Vagina (tissue), 2 donors: Measurements from ENCODE around the gene SBF2.

Experiments
- POLR2AphosphoS5 ChIP-seq, 2 donors: sonication (generic); formaldehyde crosslinking; IDR thresholded peaks; one replicate each; pipeline ENCODE4 v1.9.0; 2017; ENCODE audit warnings: antibody characterized with exemption in 2 of 2, mild to moderate bottlenecking in 2 of 2, low read depth in 1 of 2; ENCODE audit not compliant: insufficient read depth in 1 of 2
- TF ChIP-seq, protein P1 (sequence below), 3 experiments: fragments of 450-650 bp in 2 of 3; fragments of 200-600 bp in 1 of 3; sonication (generic) in 1 of 3; IDR thresholded peaks; one replicate each; pipeline ENCODE4 v1.5.1; 2017 to 2019; ENCODE audit warnings: antibody characterized with exemption in 3 of 3, mild to moderate bottlenecking in 2 of 3, moderate library complexity in 2 of 3

DNA sequence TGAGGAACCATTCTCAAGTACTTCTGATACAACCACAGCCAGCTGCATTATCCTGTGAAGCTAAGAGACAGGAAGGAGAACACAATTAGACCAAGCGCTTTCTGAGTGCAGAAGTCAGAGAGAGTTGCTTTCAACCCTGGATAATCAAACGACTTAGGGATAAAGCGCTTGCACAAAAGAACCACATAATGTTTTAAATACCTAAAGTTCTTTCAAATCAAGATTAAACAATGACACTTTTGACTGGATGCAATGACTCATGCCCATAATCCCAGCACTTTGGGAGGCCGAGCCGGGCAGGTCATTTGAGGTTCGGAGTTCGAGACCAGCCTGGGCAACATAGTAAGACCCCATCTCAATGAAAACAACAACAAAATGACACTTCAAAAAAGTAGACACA lies 485.1 kb downstream of the SBF2 start:
- TF ChIP-seq, protein P1, sequence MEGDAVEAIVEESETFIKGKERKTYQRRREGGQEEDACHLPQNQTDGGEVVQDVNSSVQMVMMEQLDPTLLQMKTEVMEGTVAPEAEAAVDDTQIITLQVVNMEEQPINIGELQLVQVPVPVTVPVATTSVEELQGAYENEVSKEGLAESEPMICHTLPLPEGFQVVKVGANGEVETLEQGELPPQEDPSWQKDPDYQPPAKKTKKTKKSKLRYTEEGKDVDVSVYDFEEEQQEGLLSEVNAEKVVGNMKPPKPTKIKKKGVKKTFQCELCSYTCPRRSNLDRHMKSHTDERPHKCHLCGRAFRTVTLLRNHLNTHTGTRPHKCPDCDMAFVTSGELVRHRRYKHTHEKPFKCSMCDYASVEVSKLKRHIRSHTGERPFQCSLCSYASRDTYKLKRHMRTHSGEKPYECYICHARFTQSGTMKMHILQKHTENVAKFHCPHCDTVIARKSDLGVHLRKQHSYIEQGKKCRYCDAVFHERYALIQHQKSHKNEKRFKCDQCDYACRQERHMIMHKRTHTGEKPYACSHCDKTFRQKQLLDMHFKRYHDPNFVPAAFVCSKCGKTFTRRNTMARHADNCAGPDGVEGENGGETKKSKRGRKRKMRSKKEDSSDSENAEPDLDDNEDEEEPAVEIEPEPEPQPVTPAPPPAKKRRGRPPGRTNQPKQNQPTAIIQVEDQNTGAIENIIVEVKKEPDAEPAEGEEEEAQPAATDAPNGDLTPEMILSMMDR (IDR thresholded peaks at IDR 0.05), result no peak
- no peak for TF ChIP-seq POLR2AphosphoS5 (IDR thresholded peaks at IDR 0.05; ENCODE audit: insufficient read depth in 1 of 2, low read depth in 1 of 2)
